B cell (primary cell): Measurements from ENCODE around the gene CCDC187. TPM values are rescaled to one million over a fixed set of nuclear protein-coding genes. Genes with fewer than 3 reads are reported as not detected.

Experiments
- ATAC-seq: fragments of 200-7000 bp; cut with Tn5 transposase; one replicate; pipeline ENCODE4 v1.10.0; 2021; ENCODE audit warnings: low read depth, mild to moderate bottlenecking, moderate number of reproducible peaks, moderate library complexity
- CTCF ChIA-PET: fragments of 350-600 bp; sonication (Branson Sonifier 250); formaldehyde crosslinking; loops from one replicate; lab custom pipeline; 2021; ENCODE audit warnings: antibody characterized with exemption, inconsistent platforms; lab: Charles Lee
- POLR2A ChIA-PET: fragments of 350-600 bp; sonication (Branson Sonifier 250); formaldehyde crosslinking; loops from one replicate; lab custom pipeline; 2021; ENCODE audit warnings: antibody characterized with exemption; lab: Charles Lee
- DNase-seq: peaks from one replicate; pipeline ENCODE4 v3.0.0; 2013
- H2AFZ ChIP-seq: 2 replicates; pipeline ENCODE4 v1.6.1; 2012; ENCODE audit warnings: mild to moderate bottlenecking, low read depth, low read length; ENCODE audit not compliant: insufficient read depth, poor library complexity, severe bottlenecking
- H3K27ac ChIP-seq, 2 donors: 1 replicate in 1 of 2; 2 replicates in 1 of 2; pipeline ENCODE4 v1.5.1; 2012 to 2013; ENCODE audit warnings: low read length in 2 of 2, mild to moderate bottlenecking in 2 of 2, moderate library complexity in 1 of 2
- H3K27me3 ChIP-seq, 4 experiments: fragments of 200-600 bp in 1 of 4; sonication (generic) in 1 of 4; replicated peaks in 1 of 4; 1 replicate in 2 of 4; 2 replicates in 2 of 4; pipeline versions ENCODE4 v1.6.1 to v1.7.0; 2013 to 2016; ENCODE audit warnings: low read length in 3 of 4, mild to moderate bottlenecking in 2 of 4, mixed read lengths in 1 of 4, moderate library complexity in 1 of 4; ENCODE audit not compliant: insufficient read depth in 4 of 4, control insufficient read depth in 3 of 4; ENCODE audit errors: control extremely low read depth in 1 of 4
- H3K36me3 ChIP-seq, 2 experiments: replicated peaks in 1 of 2; 1 replicate in 1 of 2; 2 replicates in 1 of 2; pipeline versions ENCODE4 v1.6.1 to v1.7.1; 2013; ENCODE audit warnings: low read length in 1 of 2; ENCODE audit not compliant: insufficient read depth in 2 of 2, control insufficient read depth in 1 of 2; ENCODE audit errors: control extremely low read depth in 1 of 2, extremely low read depth in 1 of 2
- H3K4me1 ChIP-seq, 2 donors: fragments of 200-600 bp in 1 of 2; sonication (generic) in 1 of 2; 1 replicate in 1 of 2; 2 replicates in 1 of 2; pipeline versions ENCODE4 v1.5.1 to v1.6.1; 2013 to 2017; ENCODE audit warnings: low read length in 2 of 2; ENCODE audit not compliant: control insufficient read depth in 2 of 2, insufficient read depth in 2 of 2
- H3K4me2 ChIP-seq: replicated peaks from 2 replicates; pipeline ENCODE3; 2012; ENCODE audit warnings: mild to moderate bottlenecking, low read depth, low read length; ENCODE audit not compliant: poor library complexity, severe bottlenecking
- H3K4me3 ChIP-seq, 5 experiments: fragments of 200-600 bp in 1 of 5; sonication (generic) in 1 of 5; 1 replicate in 3 of 5; 2 replicates in 2 of 5; pipeline versions ENCODE4 v1.5.1 to v1.7.0; 2011 to 2016; ENCODE audit warnings: low read length in 4 of 5, mild to moderate bottlenecking in 4 of 5, low read depth in 2 of 5, control low read depth in 1 of 5, moderate library complexity in 1 of 5; ENCODE audit not compliant: insufficient read depth in 1 of 5; ENCODE audit errors: control extremely low read depth in 1 of 5, extremely low read depth in 1 of 5
- H3K79me2 ChIP-seq: fragments of 200-600 bp; sonication (generic); one replicate; pipeline ENCODE4 v1.6.0; 2016; ENCODE audit warnings: low read length; ENCODE audit not compliant: control insufficient read depth, insufficient read depth
- H3K9ac ChIP-seq: fragments of 200-600 bp; sonication (generic); 2 replicates; pipeline ENCODE4 v1.6.1; 2017; ENCODE audit warnings: mild to moderate bottlenecking, low read length, moderate library complexity
- H3K9me3 ChIP-seq, 3 donors: one replicate each; pipeline versions ENCODE4 v1.6.1 to v1.7.1; 2013; ENCODE audit warnings: low read length in 2 of 3; ENCODE audit not compliant: control insufficient read depth in 2 of 3, insufficient read depth in 1 of 3; ENCODE audit errors: control extremely low read depth in 1 of 3
- H4K20me1 ChIP-seq: 2 replicates; pipeline ENCODE4 v1.6.0; 2012; ENCODE audit warnings: mild to moderate bottlenecking, low read length; ENCODE audit not compliant: insufficient read depth, control insufficient read depth, poor library complexity, severe bottlenecking
- H3K27ac Mint-ChIP-seq: one replicate; pipeline ENCODE4 v1.8.0; 2021; ENCODE audit warnings: mixed read lengths
- H3K27me3 Mint-ChIP-seq: one replicate; pipeline ENCODE4 v1.8.0; 2021; ENCODE audit warnings: mixed read lengths
- H3K4me1 Mint-ChIP-seq: one replicate; pipeline ENCODE4 v1.8.0; 2021; ENCODE audit warnings: mixed read lengths
- H3K4me3 Mint-ChIP-seq: one replicate; pipeline ENCODE4 v1.8.0; 2021; ENCODE audit warnings: mixed read lengths
- H3K9me3 Mint-ChIP-seq: one replicate; pipeline ENCODE4 v1.8.0; 2022; ENCODE audit warnings: mixed read lengths; ENCODE audit not compliant: insufficient read depth
- CTCF ChIP-seq: fragments of 200-600 bp; IDR thresholded peaks from one replicate; pipeline ENCODE4 v1.8.0; 2022; ENCODE audit warnings: antibody characterized with exemption, mild to moderate bottlenecking
- EZH2 ChIP-seq: IDR thresholded peaks from 2 replicates; pipeline ENCODE4 v1.6.1; 2012; ENCODE audit warnings: borderline replicate concordance, low read depth, mild to moderate bottlenecking, moderate library complexity, low read length; ENCODE audit not compliant: insufficient read depth, poor library complexity, severe bottlenecking
- WGBS: methylation state at CpG from one replicate; pipeline ENCODE4 v1.1.5; 2013; ENCODE audit warnings: missing lambda C conversion rate; ENCODE audit not compliant: insufficient coverage; 5-methylcytosine and 5-hydroxymethylcytosine counted together
- intact Hi-C: fragments of 100-400 bp; cut with micrococcal nuclease; formaldehyde crosslinking; loops from one replicate; pipeline ENCODE4 v1.10.0; 2022
- polyA plus RNA-seq: library from polyadenylated mRNA; depleted of rRNA; stranded (reverse); fragments of >200 nt; gene quantifications from 2 replicates; pipeline ENCODE4 v1.2.3, GENCODE V29; 2012
- total RNA-seq, 2 donors: library from RNA; stranded (reverse); fragments of 120-200 nt in 1 of 2; gene quantifications; 1 replicate in 1 of 2; 2 replicates in 1 of 2; pipeline versions ENCODE4 v1.2.3 to v1.2.4, GENCODE V29; 2013 to 2022

Gene CCDC187
- total and polyA plus RNA-seq, 2 donors (not counting 1 experiment from before 2014, with no cell fraction given): 1.5 to 7.6 TPM

GRCh38 chr9:136336156-136336870, 32.4 kb upstream of the CCDC187 start:
- CTCF ChIA-PET: interaction anchor here (1.9 kb wide), 1 partner anchor 27 kb away, joined by 4 read pairs; the partner anchor contains the start of gene DNLZ
- Mint-ChIP-seq H3K27ac (no peak overlapping the region), H3K27me3 (no peaks in the 10 kb centered on the region), H3K4me3 (no peak overlapping the region), H3K9me3 (no peaks in the 10 kb centered on the region), H3K4me1 (peaks cover 3% of the 10 kb centered on the region)
- ATAC-seq (no peak), DNase-seq (no peak)
- Histone ChIP-seq H3K4me2 (no peak overlapping the region), H3K79me2 (peaks cover 4% of the 10 kb centered on the region), H3K4me3 (no peak overlapping the region), H3K36me3 (no peaks in the 10 kb centered on the region), H2AFZ (no peak overlapping the region), H3K9me3 (no peaks in the 10 kb centered on the region), H3K27me3 (no peaks in the 10 kb centered on the region), H3K4me1 (no peaks in the 10 kb centered on the region), H4K20me1 (no peaks in the 10 kb centered on the region), H3K9ac (no peak overlapping the region), H3K27ac (no peak overlapping the region)
- TF ChIP-seq CTCF (no peak), EZH2 (no peak)
- intact Hi-C loops: no loop called here
- 92% methylated on average over 25 of the region's 30 CpGs for WGBS
- POLR2A ChIA-PET: no interaction called here
